ENCODE data around the gene HNRNPR. TPM values are rescaled to one million over a fixed set of nuclear protein-coding genes. Genes with fewer than 3 reads are reported as not detected.

Gene HNRNPR
- total RNA-seq, 1 donor from 2014 or later = 64.3 TPM

DNA sequence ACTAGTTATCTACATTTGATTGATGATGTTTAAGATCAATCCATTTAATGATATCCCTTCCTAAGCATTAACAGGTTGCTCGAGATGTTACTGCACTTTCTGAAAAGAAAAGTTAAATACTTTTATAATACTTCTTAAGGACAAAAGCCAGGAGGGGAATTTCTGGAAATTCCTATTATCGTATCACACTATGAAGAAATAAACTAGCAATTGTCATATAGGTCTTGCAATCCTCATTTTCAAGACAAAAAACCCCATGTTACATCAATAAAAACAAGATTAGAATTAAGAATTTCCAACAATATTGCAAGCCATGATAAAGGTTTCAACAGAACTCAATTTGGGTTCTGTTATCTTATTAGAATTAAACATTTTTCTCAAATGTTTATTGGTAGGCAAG lies 47.2 kb downstream of the HNRNPR start:
- no peak for DNase-seq (ENCODE audit: extremely low spot score in 2 of 2)
- H3K27me3 ChIP-seq = no peaks in the 10 kb centered on the region
- no peak overlapping the region for H3K4me3 ChIP-seq
- H3K4me1 ChIP-seq = no peaks in the 10 kb centered on the region
- intact Hi-C loops (cut with DNase I) = no loop called here
- TF ChIP-seq POLR2A (IDR thresholded peaks at IDR 0.05) (no peak), POLR2AphosphoS5 (IDR thresholded peaks at IDR 0.05; ENCODE audit: insufficient read depth in 1 of 2, low read depth in 1 of 2) (no peak)
- TF ChIP-seq, protein P1, sequence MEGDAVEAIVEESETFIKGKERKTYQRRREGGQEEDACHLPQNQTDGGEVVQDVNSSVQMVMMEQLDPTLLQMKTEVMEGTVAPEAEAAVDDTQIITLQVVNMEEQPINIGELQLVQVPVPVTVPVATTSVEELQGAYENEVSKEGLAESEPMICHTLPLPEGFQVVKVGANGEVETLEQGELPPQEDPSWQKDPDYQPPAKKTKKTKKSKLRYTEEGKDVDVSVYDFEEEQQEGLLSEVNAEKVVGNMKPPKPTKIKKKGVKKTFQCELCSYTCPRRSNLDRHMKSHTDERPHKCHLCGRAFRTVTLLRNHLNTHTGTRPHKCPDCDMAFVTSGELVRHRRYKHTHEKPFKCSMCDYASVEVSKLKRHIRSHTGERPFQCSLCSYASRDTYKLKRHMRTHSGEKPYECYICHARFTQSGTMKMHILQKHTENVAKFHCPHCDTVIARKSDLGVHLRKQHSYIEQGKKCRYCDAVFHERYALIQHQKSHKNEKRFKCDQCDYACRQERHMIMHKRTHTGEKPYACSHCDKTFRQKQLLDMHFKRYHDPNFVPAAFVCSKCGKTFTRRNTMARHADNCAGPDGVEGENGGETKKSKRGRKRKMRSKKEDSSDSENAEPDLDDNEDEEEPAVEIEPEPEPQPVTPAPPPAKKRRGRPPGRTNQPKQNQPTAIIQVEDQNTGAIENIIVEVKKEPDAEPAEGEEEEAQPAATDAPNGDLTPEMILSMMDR (IDR thresholded peaks at IDR 0.05) = no peak
- no peaks in the 10 kb centered on the region for H3K9me3 ChIP-seq
- no peak overlapping the region for H3K27ac ChIP-seq
- H3K36me3 ChIP-seq = peaks cover 0 to 27% of the 10 kb centered on the region in 2 donors

DNA sequence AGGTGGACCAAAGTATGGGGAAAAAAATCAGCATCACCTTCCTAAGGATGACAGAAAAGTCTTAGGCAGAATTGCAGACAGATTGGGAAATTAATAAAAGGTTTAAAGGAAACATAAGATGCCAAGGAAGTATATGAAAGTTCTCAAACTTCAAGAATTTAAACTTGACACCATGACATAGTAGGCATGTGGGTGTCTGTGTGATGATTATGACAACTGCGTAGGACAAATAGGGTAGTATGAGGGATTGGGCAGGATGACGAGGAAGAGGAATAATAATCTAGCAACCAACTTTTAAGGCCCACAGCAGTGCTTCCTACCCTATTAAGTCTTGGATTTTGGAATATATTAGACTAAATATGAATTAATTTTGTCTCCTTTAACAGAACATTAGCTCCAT lies 52.4 kb downstream of the HNRNPR start:
- no peak overlapping the region for H3K27ac ChIP-seq
- no peaks in the 10 kb centered on the region for H3K4me1 ChIP-seq
- no peaks in the 10 kb centered on the region for H3K27me3 ChIP-seq
- H3K4me3 ChIP-seq = no peak overlapping the region
- no peaks in the 10 kb centered on the region for H3K9me3 ChIP-seq
- DNase-seq (ENCODE audit: extremely low spot score in 2 of 2) = no peak
- intact Hi-C loops (cut with DNase I) = no loop called here
- H3K36me3 ChIP-seq = peaks cover 0 to 24% of the 10 kb centered on the region in 2 donors
- TF ChIP-seq POLR2A (IDR thresholded peaks at IDR 0.05) (no peak), POLR2AphosphoS5 (IDR thresholded peaks at IDR 0.05; ENCODE audit: insufficient read depth in 1 of 2, low read depth in 1 of 2) (no peak)
- TF ChIP-seq, protein P1 (IDR thresholded peaks at IDR 0.05) = no peak

DNA sequence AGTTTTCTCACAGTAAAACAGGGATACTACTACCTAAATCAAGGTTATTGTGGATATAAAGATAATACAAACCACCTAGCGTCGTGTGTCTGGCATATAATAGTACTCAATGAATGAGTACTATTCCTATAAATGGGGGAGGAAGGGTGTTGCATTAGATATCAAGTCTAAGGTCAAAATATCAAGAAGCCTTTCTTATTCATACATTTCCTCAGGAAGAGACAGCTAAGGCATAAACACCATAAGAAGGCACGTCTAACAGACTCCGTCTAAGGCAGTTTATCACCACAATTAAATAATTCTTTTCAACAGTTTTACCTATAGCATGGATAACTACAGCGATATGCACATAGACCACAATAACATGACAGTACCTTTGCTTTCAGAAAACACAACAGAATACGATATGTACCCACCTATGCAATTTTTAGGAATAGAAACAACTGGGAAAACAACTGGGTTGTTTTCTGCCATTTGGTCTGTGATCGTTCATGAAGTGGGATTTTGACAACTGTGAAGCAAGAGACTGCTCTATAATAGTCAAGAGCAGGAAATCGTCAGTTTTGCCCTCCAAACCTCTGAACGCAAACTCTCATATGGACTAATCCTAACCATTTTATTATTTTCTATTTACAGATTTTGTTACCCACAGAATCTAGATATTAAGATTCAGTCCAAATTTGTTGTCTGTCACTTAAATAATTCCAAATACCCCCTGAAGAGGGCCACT lies 53.1 kb downstream of the HNRNPR start:
- Histone ChIP-seq H3K4me3 (no peak overlapping the region), H3K36me3 (peaks cover 0 to 22% of the 10 kb centered on the region in 2 donors), H3K27me3 (no peaks in the 10 kb centered on the region), H3K9me3 (no peaks in the 10 kb centered on the region), H3K4me1 (no peaks in the 10 kb centered on the region), H3K27ac (no peak overlapping the region)
- no peak for TF ChIP-seq POLR2AphosphoS5 (IDR thresholded peaks at IDR 0.05; ENCODE audit: insufficient read depth in 1 of 2, low read depth in 1 of 2)
- TF ChIP-seq, protein P1 (IDR thresholded peaks at IDR 0.05) = no peak
- no peak for TF ChIP-seq POLR2A (IDR thresholded peaks at IDR 0.05)
- DNase-seq (ENCODE audit: extremely low spot score in 2 of 2) = no peak
- intact Hi-C loops (cut with DNase I) = no loop called here

DNA sequence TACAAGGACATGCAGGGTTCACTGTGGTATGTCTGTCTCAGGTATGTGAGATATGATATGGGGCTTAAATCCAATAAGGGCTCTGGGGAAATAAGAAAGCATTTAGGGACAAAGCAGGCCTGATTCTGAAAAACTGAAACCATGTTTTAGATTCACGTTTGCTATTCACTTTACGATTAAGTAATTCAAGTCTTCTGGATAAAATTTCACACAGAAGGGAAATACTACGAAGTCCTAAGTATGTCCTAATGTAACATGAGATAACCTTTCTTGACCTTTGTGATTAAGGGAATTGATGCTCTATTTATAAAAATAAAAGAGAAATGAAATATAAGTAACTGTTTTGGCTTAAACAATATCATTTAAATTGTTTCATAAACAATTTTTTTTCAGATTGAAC lies 55.4 kb downstream of the HNRNPR start:
- TF ChIP-seq POLR2AphosphoS5 (IDR thresholded peaks at IDR 0.05; ENCODE audit: insufficient read depth in 1 of 2, low read depth in 1 of 2) (no peak), POLR2A (IDR thresholded peaks at IDR 0.05) (no peak)
- TF ChIP-seq, protein P1 (IDR thresholded peaks at IDR 0.05) = no peak
- no peak overlapping the region for H3K27ac ChIP-seq
- H3K9me3 ChIP-seq = no peaks in the 10 kb centered on the region
- H3K4me1 ChIP-seq = peaks cover 9% of the 10 kb centered on the region
- no peaks in the 10 kb centered on the region for H3K27me3 ChIP-seq
- intact Hi-C loops (cut with DNase I) = no loop called here
- no peak for DNase-seq (ENCODE audit: extremely low spot score in 2 of 2)
- H3K36me3 ChIP-seq = peaks cover 0 to 24% of the 10 kb centered on the region in 2 donors
- no peak overlapping the region for H3K4me3 ChIP-seq

DNA sequence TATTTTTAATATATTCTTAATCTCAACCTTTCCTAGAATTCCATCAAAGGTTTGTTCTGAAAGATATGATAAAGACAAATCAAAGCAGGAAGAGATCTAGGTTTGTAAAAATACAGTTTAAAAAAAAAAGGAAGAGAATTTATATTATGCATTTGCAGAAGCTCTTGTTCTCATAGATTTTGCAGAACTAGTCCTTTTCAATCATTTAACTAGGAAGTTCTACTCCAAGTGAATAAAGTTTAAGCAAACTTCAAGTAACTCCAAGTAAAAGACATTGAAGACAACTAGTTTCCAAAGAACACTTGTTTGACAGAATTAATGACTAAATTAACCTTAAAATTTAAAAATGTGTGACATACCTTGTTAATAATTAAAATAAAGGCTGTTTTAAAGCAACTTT lies 55.9 kb downstream of the HNRNPR start:
- intact Hi-C loops (cut with DNase I) = no loop called here
- Histone ChIP-seq H3K9me3 (no peaks in the 10 kb centered on the region), H3K4me1 (peaks cover 13% of the 10 kb centered on the region), H3K36me3 (peaks cover 0 to 24% of the 10 kb centered on the region in 2 donors), H3K27me3 (no peaks in the 10 kb centered on the region), H3K4me3 (no peak overlapping the region), H3K27ac (no peak overlapping the region)
- TF ChIP-seq, protein P1 (IDR thresholded peaks at IDR 0.05) = no peak
- no peak for TF ChIP-seq POLR2AphosphoS5 (IDR thresholded peaks at IDR 0.05; ENCODE audit: insufficient read depth in 1 of 2, low read depth in 1 of 2)
- TF ChIP-seq POLR2A (IDR thresholded peaks at IDR 0.05) = no peak
- DNase-seq (ENCODE audit: extremely low spot score in 2 of 2) = no peak
